ENCODE results near the gene FGD6. TPM values are rescaled to one million over a fixed set of nuclear protein-coding genes. Genes with fewer than 3 reads are reported as not detected.

FGD6 gene
- total and polyA plus RNA-seq, 11 donors: 2.8 to 29.1 (median 18.5) TPM

- peak overlapping the region in 6 of 12 donors; percentile 15 to 51 (median 30) for H3K27ac ChIP-seq
- TF ChIP-seq, protein P1, sequence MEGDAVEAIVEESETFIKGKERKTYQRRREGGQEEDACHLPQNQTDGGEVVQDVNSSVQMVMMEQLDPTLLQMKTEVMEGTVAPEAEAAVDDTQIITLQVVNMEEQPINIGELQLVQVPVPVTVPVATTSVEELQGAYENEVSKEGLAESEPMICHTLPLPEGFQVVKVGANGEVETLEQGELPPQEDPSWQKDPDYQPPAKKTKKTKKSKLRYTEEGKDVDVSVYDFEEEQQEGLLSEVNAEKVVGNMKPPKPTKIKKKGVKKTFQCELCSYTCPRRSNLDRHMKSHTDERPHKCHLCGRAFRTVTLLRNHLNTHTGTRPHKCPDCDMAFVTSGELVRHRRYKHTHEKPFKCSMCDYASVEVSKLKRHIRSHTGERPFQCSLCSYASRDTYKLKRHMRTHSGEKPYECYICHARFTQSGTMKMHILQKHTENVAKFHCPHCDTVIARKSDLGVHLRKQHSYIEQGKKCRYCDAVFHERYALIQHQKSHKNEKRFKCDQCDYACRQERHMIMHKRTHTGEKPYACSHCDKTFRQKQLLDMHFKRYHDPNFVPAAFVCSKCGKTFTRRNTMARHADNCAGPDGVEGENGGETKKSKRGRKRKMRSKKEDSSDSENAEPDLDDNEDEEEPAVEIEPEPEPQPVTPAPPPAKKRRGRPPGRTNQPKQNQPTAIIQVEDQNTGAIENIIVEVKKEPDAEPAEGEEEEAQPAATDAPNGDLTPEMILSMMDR (IDR thresholded peaks at IDR 0.05): no peak
- no peak for TF ChIP-seq POLR2A (IDR thresholded peaks at IDR 0.05)
- peaks cover 0 to 41% (median 15%) of the 10 kb centered on the region in 12 donors for H3K4me1 ChIP-seq
- peak in 2 of 5 donors; percentile 23 to 32 for DNase-seq
- no peaks in the 10 kb centered on the region for H3K9me3 ChIP-seq
- H3K27me3 ChIP-seq: no peaks in the 10 kb centered on the region
- 30 to 38% (median 37%) methylated on average over 3 of the region's 3 CpGs for WGBS, 4 donors
- intact Hi-C loops (cut with DNase I): no loop called here
- peaks cover 0 to 82% (median 53%) of the 10 kb centered on the region in 9 donors for H3K36me3 ChIP-seq
- H3K4me3 ChIP-seq: no peak overlapping the region
- peak; percentile 62 to 80 (median 74) for ATAC-seq
Measured at GRCh38 chr12:95262808-95263207, 45.5 kb upstream of the FGD6 start.

DNA sequence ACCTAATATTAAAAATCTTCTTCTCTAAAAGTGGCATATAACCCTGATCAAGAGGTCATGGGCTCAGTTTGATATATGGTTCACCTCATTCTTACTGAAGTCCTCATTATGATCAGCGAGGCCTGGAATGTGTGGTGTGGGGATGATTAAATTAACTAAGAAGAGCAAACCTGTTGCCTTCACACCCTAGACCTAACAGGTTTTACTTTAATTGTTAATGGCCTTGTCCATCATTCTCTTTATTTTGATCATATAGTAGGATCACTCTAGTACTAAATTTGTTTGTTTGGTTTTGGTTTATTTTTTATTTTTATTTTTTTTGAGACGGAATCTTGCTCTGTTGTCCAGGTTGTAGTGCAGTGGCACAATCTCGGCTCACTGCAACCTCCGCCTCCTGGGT lies 43.8 kb upstream of the FGD6 start:
- no peak for TF ChIP-seq POLR2A (IDR thresholded peaks at IDR 0.05)
- TF ChIP-seq, protein P1 (IDR thresholded peaks at IDR 0.05): no peak
- no peak overlapping the region for H3K4me3 ChIP-seq
- no peaks in the 10 kb centered on the region for H3K27me3 ChIP-seq
- no peak for ATAC-seq
- no peak for DNase-seq
- WGBS, 4 donors: 95 to 99% (median 97%) methylated on average over 4 of the region's 4 CpGs
- H3K4me1 ChIP-seq: peaks cover 0 to 33% (median 15%) of the 10 kb centered on the region in 12 donors
- no peaks in the 10 kb centered on the region for H3K9me3 ChIP-seq
- no peak overlapping the region for H3K27ac ChIP-seq
- intact Hi-C loops (cut with DNase I): no loop called here
- H3K36me3 ChIP-seq: peaks cover 0 to 82% (median 53%) of the 10 kb centered on the region in 9 donors

- no peak for DNase-seq
- WGBS, 4 donors: 72 to 87% (median 82%) methylated on average over 1 of the region's 1 CpG
- peaks cover 0 to 84% (median 58%) of the 10 kb centered on the region in 9 donors for H3K36me3 ChIP-seq
- H3K4me1 ChIP-seq: peaks cover 0 to 25% (median 11%) of the 10 kb centered on the region in 12 donors
- intact Hi-C loops (cut with DNase I): no loop called here
- H3K27me3 ChIP-seq: no peaks in the 10 kb centered on the region
- ATAC-seq: no peak
- no peak overlapping the region for H3K27ac ChIP-seq
- TF ChIP-seq POLR2A (IDR thresholded peaks at IDR 0.05): no peak
- TF ChIP-seq, protein P1 (IDR thresholded peaks at IDR 0.05): no peak
- H3K9me3 ChIP-seq: no peaks in the 10 kb centered on the region
- no peak overlapping the region for H3K4me3 ChIP-seq
Measured at GRCh38 chr12:95259368-95259767, 42.1 kb upstream of the FGD6 start.

DNA sequence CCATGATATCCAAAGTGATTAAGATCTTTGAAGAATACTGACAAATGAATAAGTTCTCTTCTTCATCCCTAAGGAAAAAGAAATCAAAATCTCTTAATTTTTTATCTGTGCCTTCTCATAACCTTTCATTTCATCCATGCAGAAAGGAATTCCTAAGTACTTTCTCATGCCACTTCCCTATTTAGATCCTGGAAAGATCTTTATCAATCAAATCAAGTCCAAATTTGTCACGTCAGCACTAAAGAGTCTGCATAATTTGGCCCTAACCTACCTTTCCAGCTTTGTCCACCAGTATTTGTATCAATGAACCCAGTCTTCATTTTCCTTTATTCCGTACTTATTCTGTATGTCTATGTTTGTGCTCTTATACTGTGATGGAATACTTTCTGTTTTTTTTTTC lies 41.5 kb upstream of the FGD6 start:
- Histone ChIP-seq H3K27me3 (no peaks in the 10 kb centered on the region), H3K36me3 (peaks cover 0 to 84% (median 59%) of the 10 kb centered on the region in 9 donors), H3K9me3 (no peaks in the 10 kb centered on the region), H3K4me3 (no peak overlapping the region), H3K27ac (no peak overlapping the region), H3K4me1 (peaks cover 0 to 25% (median 11%) of the 10 kb centered on the region in 12 donors)
- WGBS, 4 donors: 55 to 69% (median 65%) methylated on average over 2 of the region's 2 CpGs
- no peak for DNase-seq
- intact Hi-C loops (cut with DNase I): no loop called here
- no peak for ATAC-seq
- no peak for TF ChIP-seq POLR2A (IDR thresholded peaks at IDR 0.05)
- TF ChIP-seq, protein P1 (IDR thresholded peaks at IDR 0.05): no peak
